Adipocyte (in vitro differentiated cells): ENCODE data around the gene PCP2.

Experiments
- DNase-seq: peaks from one replicate; pipeline ENCODE4 v3.0.0-alpha.2; 2015; ENCODE audit warnings: low read depth
- H3K27me3 ChIP-seq: replicated peaks from 2 replicates; pipeline ENCODE4 v1.7.0; 2013; ENCODE audit warnings: mild to moderate bottlenecking, low read length, moderate library complexity; ENCODE audit not compliant: control insufficient read depth, insufficient read depth
- H3K36me3 ChIP-seq: 2 replicates; pipeline ENCODE4 v1.7.0; 2013; ENCODE audit warnings: low read length, mild to moderate bottlenecking, moderate library complexity; ENCODE audit not compliant: control insufficient read depth, insufficient read depth, severe bottlenecking
- H3K4me1 ChIP-seq: 2 replicates; pipeline ENCODE4 v1.7.0; 2013; ENCODE audit warnings: mild to moderate bottlenecking, low read length, moderate library complexity; ENCODE audit not compliant: control insufficient read depth, insufficient read depth
- H3K4me3 ChIP-seq: 2 replicates; pipeline ENCODE4 v1.7.0; 2013; ENCODE audit warnings: mild to moderate bottlenecking, low read length, moderate library complexity
- H3K9ac ChIP-seq: 2 replicates; pipeline ENCODE4 v1.7.0; 2013; ENCODE audit warnings: mild to moderate bottlenecking, low read length, moderate library complexity
- H3K9me3 ChIP-seq: 2 replicates; pipeline ENCODE4 v1.7.0; 2013; ENCODE audit warnings: mild to moderate bottlenecking, low read length, moderate library complexity; ENCODE audit not compliant: control insufficient read depth

The PCP2 gene

DNA sequence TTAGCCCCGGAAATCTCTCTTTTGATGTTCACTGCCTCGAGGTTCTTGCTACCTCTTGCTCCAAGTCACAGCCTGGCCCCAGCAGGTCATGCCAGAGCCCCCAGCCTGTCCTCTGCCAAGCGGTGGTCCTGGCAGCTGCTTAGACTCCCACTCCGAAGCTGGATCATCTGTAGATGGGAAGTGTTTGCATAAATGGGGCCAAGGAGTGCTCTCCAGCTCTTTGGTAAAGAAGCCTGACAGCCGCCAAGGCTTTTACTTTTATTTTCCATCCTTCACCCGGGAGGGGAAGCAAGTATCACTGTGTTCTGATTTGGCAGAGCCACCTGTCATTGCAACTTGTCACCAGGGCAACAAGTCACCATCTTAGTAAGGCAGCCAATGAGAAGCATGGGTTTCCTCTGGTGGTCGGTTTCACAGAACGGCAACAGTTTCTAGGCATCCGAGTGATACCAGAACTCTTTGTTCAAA, 24.7 kb upstream of the PCP2 start:
- Histone ChIP-seq H3K9me3 (no peaks in the 10 kb centered on the region), H3K4me1 (peaks cover 4% of the 10 kb centered on the region), H3K9ac (no peak overlapping the region), H3K4me3 (no peak overlapping the region), H3K27me3 (peaks cover 24% of the 10 kb centered on the region), H3K36me3 (no peaks in the 10 kb centered on the region)
- no peak for DNase-seq

GRCh38 chr19:7657131-7657751, 23.7 kb upstream of the PCP2 start:
- H3K27me3 ChIP-seq, result peaks cover 20% of the 10 kb centered on the region
- no peaks in the 10 kb centered on the region for H3K36me3 ChIP-seq
- H3K9ac ChIP-seq, result no peak overlapping the region
- peaks cover 6% of the 10 kb centered on the region for H3K4me1 ChIP-seq
- H3K4me3 ChIP-seq, result no peak overlapping the region
- no peaks in the 10 kb centered on the region for H3K9me3 ChIP-seq
- DNase-seq, result peak; percentile 50

DNA sequence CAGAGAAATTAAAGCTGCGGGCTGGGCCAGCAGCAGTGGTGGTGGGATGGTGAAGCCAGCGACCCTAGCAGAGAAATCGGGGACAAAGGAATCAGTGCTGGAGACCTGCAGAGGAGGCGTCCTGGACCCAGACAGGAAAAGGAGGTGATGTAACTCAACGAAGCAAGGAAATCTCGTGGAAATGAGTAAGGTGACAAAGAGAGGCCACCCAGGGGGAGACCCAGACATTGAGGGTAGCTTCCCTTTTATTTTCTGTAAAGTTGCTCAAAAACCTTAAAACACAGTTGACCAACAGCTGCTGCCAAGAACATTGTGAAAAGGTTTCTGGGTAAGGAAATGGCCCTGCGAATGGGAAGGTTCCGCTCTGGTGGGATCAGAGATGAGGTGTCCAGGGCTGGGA, 22.1 kb upstream of the PCP2 start:
- Histone ChIP-seq H3K4me3 (no peak overlapping the region), H3K9ac (no peak overlapping the region), H3K36me3 (no peaks in the 10 kb centered on the region), H3K9me3 (no peaks in the 10 kb centered on the region), H3K27me3 (peaks cover 16% of the 10 kb centered on the region), H3K4me1 (peaks cover 7% of the 10 kb centered on the region)
- DNase-seq, result no peak

DNA sequence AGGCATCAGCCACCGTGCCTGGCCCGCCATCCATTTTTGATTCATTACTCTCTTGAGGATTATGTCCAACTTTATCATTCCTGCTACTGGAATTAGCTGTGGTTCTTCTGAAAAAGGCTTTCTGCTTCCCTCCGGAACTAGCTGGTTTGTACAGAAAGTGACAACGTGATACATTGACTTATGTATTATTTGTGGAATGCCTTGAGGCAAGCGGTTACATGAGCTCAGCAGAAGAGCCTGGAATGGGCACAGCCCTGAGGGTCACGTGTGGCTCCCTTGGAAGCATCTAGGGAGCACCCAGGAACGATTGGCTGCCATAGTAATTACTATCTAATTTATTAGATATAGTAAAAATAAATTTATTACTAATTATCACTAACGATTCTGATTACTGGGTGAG, 20.9 kb upstream of the PCP2 start:
- Histone ChIP-seq H3K4me3 (no peak overlapping the region), H3K36me3 (no peaks in the 10 kb centered on the region), H3K27me3 (peaks cover 14% of the 10 kb centered on the region), H3K4me1 (peaks cover 8% of the 10 kb centered on the region), H3K9ac (no peak overlapping the region), H3K9me3 (no peaks in the 10 kb centered on the region)
- DNase-seq, result peak; percentile 18

DNA sequence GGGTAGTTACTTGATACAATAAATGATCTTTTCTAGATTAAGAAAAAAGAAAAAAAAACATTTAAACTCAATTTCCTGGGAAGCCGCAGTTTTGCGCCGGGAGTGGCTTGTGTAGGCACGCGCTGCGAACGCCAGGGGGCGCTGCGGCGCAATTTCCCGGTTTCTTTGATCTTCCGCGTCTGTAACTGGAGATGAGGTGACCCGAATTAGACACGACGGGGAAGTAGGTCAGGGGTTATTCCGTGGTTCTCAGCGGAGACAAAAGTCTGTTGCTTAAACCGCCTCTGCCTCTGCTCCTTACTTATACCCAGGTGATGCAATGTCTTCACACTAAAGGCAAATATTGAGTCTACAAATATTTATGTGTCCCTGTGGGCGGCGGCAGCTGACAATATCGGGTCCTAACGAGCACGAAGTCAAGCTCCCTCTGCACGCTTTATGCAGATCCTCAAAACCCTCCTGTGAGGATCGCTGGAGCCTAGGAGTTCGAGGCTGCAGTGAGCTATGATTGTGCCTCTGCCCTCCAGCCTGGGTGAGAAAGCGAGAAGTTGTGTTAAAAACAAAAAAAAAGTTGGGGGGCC, 18.6 kb upstream of the PCP2 start:
- Histone ChIP-seq H3K9ac (no peak overlapping the region), H3K27me3 (peaks cover 4% of the 10 kb centered on the region), H3K4me3 (peak overlapping the region; percentile 25), H3K4me1 (peaks cover 7% of the 10 kb centered on the region), H3K36me3 (no peaks in the 10 kb centered on the region), H3K9me3 (no peaks in the 10 kb centered on the region)
- peak; percentile 89 for DNase-seq

GRCh38 chr19:7650148-7650547, 16.6 kb upstream of the PCP2 start:
- no peaks in the 10 kb centered on the region for H3K36me3 ChIP-seq
- H3K4me3 ChIP-seq, result no peak overlapping the region
- H3K27me3 ChIP-seq, result peaks cover 13% of the 10 kb centered on the region
- H3K9me3 ChIP-seq, result no peaks in the 10 kb centered on the region
- peaks cover 11% of the 10 kb centered on the region for H3K4me1 ChIP-seq
- no peak for DNase-seq
- no peak overlapping the region for H3K9ac ChIP-seq

DNA sequence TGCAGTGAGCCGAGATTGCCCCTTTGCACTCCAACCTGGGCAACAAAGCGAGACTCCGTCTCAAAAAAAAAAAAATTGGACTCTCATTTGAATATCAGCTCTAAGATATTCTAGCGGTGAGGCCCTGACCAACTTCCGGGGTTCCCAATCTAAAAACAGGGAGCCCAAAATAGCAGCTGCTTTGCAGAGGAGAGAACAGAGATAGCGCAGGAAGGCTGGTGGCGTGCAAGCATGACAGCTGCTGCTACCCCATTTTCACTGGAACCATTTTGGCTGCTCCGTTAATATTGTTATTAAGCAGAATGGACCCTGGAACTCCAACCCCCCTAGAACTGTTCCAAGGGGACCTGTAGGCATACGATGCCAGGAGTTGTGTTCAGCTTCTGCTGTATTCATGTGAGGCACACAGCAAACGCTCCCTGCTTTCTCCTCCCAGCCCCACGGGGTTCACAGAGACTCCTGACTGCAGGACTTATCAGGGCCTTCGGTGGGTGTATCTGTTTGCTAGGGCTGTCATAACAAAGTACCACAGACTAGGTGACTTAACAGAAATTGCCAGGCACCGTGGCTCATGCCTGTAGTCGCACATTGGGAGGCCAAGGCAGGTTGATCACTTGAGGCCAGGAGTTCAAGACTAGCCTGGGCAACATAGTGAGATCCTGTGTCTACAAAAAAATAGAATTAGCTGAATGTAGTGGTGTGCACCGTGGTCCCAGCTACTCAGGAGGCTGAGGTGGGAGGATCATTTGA, 14.9 kb upstream of the PCP2 start:
- H3K9ac ChIP-seq, result no peak overlapping the region
- no peaks in the 10 kb centered on the region for H3K9me3 ChIP-seq
- H3K4me3 ChIP-seq, result no peak overlapping the region
- peaks cover 12% of the 10 kb centered on the region for H3K4me1 ChIP-seq
- DNase-seq, result no peak
- H3K27me3 ChIP-seq, result peaks cover 13% of the 10 kb centered on the region
- H3K36me3 ChIP-seq, result no peaks in the 10 kb centered on the region

GRCh38 chr19:7647156-7647555, 13.6 kb upstream of the PCP2 start:
- DNase-seq, result no peak
- H3K27me3 ChIP-seq, result peaks cover 13% of the 10 kb centered on the region
- H3K4me1 ChIP-seq, result peaks cover 9% of the 10 kb centered on the region
- no peak overlapping the region for H3K4me3 ChIP-seq
- H3K36me3 ChIP-seq, result no peaks in the 10 kb centered on the region
- H3K9me3 ChIP-seq, result no peaks in the 10 kb centered on the region
- no peak overlapping the region for H3K9ac ChIP-seq

GRCh38 chr19:7646426-7646700, 12.8 kb upstream of the PCP2 start:
- Histone ChIP-seq H3K9me3 (no peaks in the 10 kb centered on the region), H3K27me3 (peaks cover 13% of the 10 kb centered on the region)
- no peak for DNase-seq

GRCh38 chr19:7645656-7646425, 12.3 kb upstream of the PCP2 start:
- Histone ChIP-seq H3K4me1 (peaks cover 9% of the 10 kb centered on the region), H3K9ac (no peak overlapping the region), H3K27me3 (peaks cover 11% of the 10 kb centered on the region), H3K4me3 (no peak overlapping the region), H3K9me3 (no peaks in the 10 kb centered on the region), H3K36me3 (no peaks in the 10 kb centered on the region)
- no peak for DNase-seq

More at GRCh38 chr19:7646426-7646700, 12.8 kb upstream of the PCP2 start:
- Histone ChIP-seq H3K9ac (no peak overlapping the region), H3K4me3 (no peak overlapping the region), H3K36me3 (no peaks in the 10 kb centered on the region), H3K4me1 (peaks cover 9% of the 10 kb centered on the region)

- Histone ChIP-seq H3K27me3 (peaks cover 9% of the 10 kb centered on the region), H3K9ac (no peak overlapping the region), H3K9me3 (no peaks in the 10 kb centered on the region), H3K4me1 (peaks cover 9% of the 10 kb centered on the region), H3K36me3 (no peaks in the 10 kb centered on the region), H3K4me3 (no peak overlapping the region)
- no peak for DNase-seq
These were observed 11.6 kb upstream of the PCP2 start for GRCh38 chr19:7645163-7645562.
